ENCODE data around the gene RCN1.

Gene RCN1

GRCh38 chr11:32072872-32073643, 17.8 kb upstream of the RCN1 start:
- TF ChIP-seq POLR2AphosphoS5 (IDR thresholded peaks at IDR 0.05; ENCODE audit: low read depth) (no peak), GABPA (IDR thresholded peaks at IDR 0.05; ENCODE audit: low read depth) (no peak), CTCF (IDR thresholded peaks at IDR 0.05; ENCODE audit: insufficient read depth, low read length) (no peak), REST (IDR thresholded peaks at IDR 0.05; ENCODE audit: insufficient replicate concordance, low read depth) (no peak), SPI1 (IDR thresholded peaks at IDR 0.05; ENCODE audit: borderline replicate concordance, low read depth) (no peak)
- Histone ChIP-seq H3K4me3 (replicated peaks; ENCODE audit: insufficient read depth, low read length) (no peak overlapping the region), H3K27ac (replicated peaks) (no peak overlapping the region), H3K27me3 (ENCODE audit: insufficient read depth, poor library complexity, severe bottlenecking) (peaks cover 2% of the 10 kb centered on the region)
- DNase-seq (ENCODE audit: low read depth in 1 of 2, low spot score in 1 of 2): no peak

- no peak overlapping the region for H3K27ac ChIP-seq (replicated peaks)
- no peak for DNase-seq (ENCODE audit: low read depth in 1 of 2, low spot score in 1 of 2)
Measured at GRCh38 chr11:32073644-32074026, 17.2 kb upstream of the RCN1 start.

More at GRCh38 chr11:32073644-32074026, 17.2 kb upstream of the RCN1 start:
- no peak for TF ChIP-seq SPI1 (IDR thresholded peaks at IDR 0.05; ENCODE audit: borderline replicate concordance, low read depth)
- no peak for TF ChIP-seq CTCF (IDR thresholded peaks at IDR 0.05; ENCODE audit: insufficient read depth, low read length)
- TF ChIP-seq REST (IDR thresholded peaks at IDR 0.05; ENCODE audit: insufficient replicate concordance, low read depth): no peak
- no peak for TF ChIP-seq GABPA (IDR thresholded peaks at IDR 0.05; ENCODE audit: low read depth)
- no peak for TF ChIP-seq POLR2AphosphoS5 (IDR thresholded peaks at IDR 0.05; ENCODE audit: low read depth)
- no peak overlapping the region for H3K4me3 ChIP-seq (replicated peaks; ENCODE audit: insufficient read depth, low read length)
- H3K27me3 ChIP-seq (ENCODE audit: insufficient read depth, poor library complexity, severe bottlenecking): peaks cover 2% of the 10 kb centered on the region
